Prostate gland (tissue), 2 donors: ENCODE results near the gene GLYATL1.

Experiments
- POLR2A ChIP-seq: fragments of 450-650 bp; IDR thresholded peaks from one replicate; pipeline ENCODE4 v1.6.1; 2016; ENCODE audit warnings: antibody characterized with exemption, mild to moderate bottlenecking
- POLR2AphosphoS5 ChIP-seq: sonication (generic); formaldehyde crosslinking; IDR thresholded peaks from one replicate; pipeline ENCODE4 v1.6.1; 2017; ENCODE audit warnings: antibody characterized with exemption
- TF ChIP-seq, protein P1 (sequence below), 4 experiments: fragments of 200-600 bp in 2 of 4; fragments of 450-650 bp in 2 of 4; sonication (generic) in 2 of 4; IDR thresholded peaks; 1 replicate in 3 of 4; 2 replicates in 1 of 4; pipeline ENCODE4 v1.5.1; 2016 to 2019; ENCODE audit warnings: antibody characterized with exemption in 4 of 4, mild to moderate bottlenecking in 2 of 4, moderate library complexity in 2 of 4

DNA sequence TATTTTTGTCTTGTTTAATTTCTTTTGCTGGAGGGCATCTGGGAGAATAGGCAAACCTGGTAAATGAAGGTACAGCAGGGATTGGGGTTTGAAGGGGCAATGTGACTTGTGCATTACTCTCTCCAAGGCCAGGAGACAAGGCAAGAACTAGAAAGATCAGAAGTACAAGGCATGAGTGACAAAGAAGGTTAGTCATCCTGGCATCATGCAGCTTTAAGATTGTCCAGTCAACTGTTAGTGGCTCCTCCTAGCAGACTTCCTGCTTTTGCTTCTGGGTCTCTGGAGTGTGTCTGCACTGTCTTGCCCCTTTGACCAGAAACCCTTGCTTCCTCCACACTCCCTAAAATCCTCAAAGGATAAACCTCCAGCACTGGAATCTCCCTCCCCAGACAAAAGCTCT, 27.2 kb upstream of the GLYATL1 start:
- no peak for TF ChIP-seq POLR2A
- TF ChIP-seq, protein P1, sequence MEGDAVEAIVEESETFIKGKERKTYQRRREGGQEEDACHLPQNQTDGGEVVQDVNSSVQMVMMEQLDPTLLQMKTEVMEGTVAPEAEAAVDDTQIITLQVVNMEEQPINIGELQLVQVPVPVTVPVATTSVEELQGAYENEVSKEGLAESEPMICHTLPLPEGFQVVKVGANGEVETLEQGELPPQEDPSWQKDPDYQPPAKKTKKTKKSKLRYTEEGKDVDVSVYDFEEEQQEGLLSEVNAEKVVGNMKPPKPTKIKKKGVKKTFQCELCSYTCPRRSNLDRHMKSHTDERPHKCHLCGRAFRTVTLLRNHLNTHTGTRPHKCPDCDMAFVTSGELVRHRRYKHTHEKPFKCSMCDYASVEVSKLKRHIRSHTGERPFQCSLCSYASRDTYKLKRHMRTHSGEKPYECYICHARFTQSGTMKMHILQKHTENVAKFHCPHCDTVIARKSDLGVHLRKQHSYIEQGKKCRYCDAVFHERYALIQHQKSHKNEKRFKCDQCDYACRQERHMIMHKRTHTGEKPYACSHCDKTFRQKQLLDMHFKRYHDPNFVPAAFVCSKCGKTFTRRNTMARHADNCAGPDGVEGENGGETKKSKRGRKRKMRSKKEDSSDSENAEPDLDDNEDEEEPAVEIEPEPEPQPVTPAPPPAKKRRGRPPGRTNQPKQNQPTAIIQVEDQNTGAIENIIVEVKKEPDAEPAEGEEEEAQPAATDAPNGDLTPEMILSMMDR (IDR thresholded peaks at IDR 0.05) = no peak
- TF ChIP-seq POLR2AphosphoS5 = no peak
